ENCODE measurements around the gene FUT1. TPM values are rescaled to one million over a fixed set of nuclear protein-coding genes. Genes with fewer than 3 reads are reported as not detected.

FUT1 gene
- total and polyA plus RNA-seq, 7 experiments from 2014 or later = 0.17 TPM; not detected in 6

GRCh38 chr19:48716562-48717291 lies 35.7 kb downstream of the FUT1 start:
- Histone ChIP-seq H3K27ac (ENCODE audit: low read depth, low read length) (no peak overlapping the region), H3K27me3 (ENCODE audit: control insufficient read depth in 2 of 2, insufficient read depth in 2 of 2, low read length in 2 of 2) (no peaks in the 10 kb centered on the region), H3K4me3 (ENCODE audit: low read length) (no peak overlapping the region), H3K9me3 (ENCODE audit: control insufficient read depth in 2 of 3, low read length in 3 of 3) (no peaks in the 10 kb centered on the region), H3K4me1 (ENCODE audit: control insufficient read depth in 2 of 2, insufficient read depth in 2 of 2, low read length in 2 of 2) (peaks cover 17% of the 10 kb centered on the region in 2 donors), H3K36me3 (ENCODE audit: control insufficient read depth in 2 of 3, insufficient read depth in 3 of 3, low read length in 3 of 3) (peaks cover 0 to 4% (median 0%) of the 10 kb centered on the region in 3 experiments)
- ATAC-seq (no peak), DNase-seq (no peak)
- peak overlapping the region in 4 of 9 donors; percentile 32 to 82 (median 64) for H3K27ac Mint-ChIP-seq
- ChIA-PET POLR2A (interaction anchor here (3.8 kb wide), 1 partner anchor 9 kb away, joined by 21 read pairs; no protein-coding TSS in a partner anchor), CTCF (interaction anchor here (0.8 kb wide), 1 partner anchor 31 kb away, joined by 3 read pairs; no protein-coding TSS in a partner anchor)
- H3K36me3 Mint-ChIP-seq = peaks cover 0 to 2% (median 0%) of the 10 kb centered on the region in 5 donors
- H3K9me3 Mint-ChIP-seq = no peaks in the 10 kb centered on the region
- H3K4me1 Mint-ChIP-seq = peaks cover 19 to 35% (median 28%) of the 10 kb centered on the region in 7 donors
- no peaks in the 10 kb centered on the region for H3K27me3 Mint-ChIP-seq
- peak overlapping the region in 6 of 10 donors; percentile 4 to 60 (median 34) for H3K4me3 Mint-ChIP-seq
- intact Hi-C loops (cut with micrococcal nuclease) = no loop called here

DNA sequence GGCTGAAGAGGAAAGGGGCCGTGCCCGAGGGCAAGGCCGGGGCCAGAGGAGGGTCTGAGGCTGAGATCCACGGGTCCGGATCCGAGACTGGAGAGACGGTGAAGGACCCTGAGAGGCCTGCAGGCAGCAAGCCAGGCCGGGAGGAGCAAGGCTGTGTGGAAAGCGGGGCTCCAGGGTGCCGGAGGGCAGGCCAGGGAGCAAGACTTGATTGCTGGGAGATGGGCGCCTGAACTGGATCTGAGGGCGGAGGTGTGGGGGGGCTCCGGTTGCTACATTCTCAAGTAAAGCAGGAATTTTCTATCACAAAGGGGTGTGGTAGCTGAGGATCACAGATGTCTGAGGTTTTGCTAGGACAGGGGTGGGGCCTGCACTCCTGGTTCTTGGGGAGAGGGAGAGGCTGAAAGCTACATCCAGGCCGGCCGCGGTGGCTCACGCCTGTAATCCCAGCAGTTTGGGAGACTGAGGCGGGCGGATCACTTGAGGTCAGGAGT lies 36.7 kb downstream of the FUT1 start:
- Histone ChIP-seq H3K4me3 (ENCODE audit: low read length) (no peak overlapping the region), H3K4me1 (ENCODE audit: control insufficient read depth in 2 of 2, insufficient read depth in 2 of 2, low read length in 2 of 2) (peaks cover 11 to 12% of the 10 kb centered on the region in 2 donors), H3K27me3 (ENCODE audit: control insufficient read depth in 2 of 2, insufficient read depth in 2 of 2, low read length in 2 of 2) (no peaks in the 10 kb centered on the region), H3K9me3 (ENCODE audit: control insufficient read depth in 2 of 3, low read length in 3 of 3) (no peaks in the 10 kb centered on the region), H3K27ac (ENCODE audit: low read depth, low read length) (no peak overlapping the region), H3K36me3 (ENCODE audit: control insufficient read depth in 2 of 3, insufficient read depth in 3 of 3, low read length in 3 of 3) (peaks cover 0 to 4% (median 0%) of the 10 kb centered on the region in 3 experiments)
- peaks cover 0 to 8% (median 0%) of the 10 kb centered on the region in 5 donors for H3K36me3 Mint-ChIP-seq
- POLR2A ChIA-PET = interaction anchor here (3.8 kb wide), 1 partner anchor 10 kb away, joined by 21 read pairs; no protein-coding TSS in a partner anchor
- H3K27ac Mint-ChIP-seq = peak overlapping the region in 1 of 9 donors; percentile 88
- H3K4me3 Mint-ChIP-seq = peak overlapping the region in 7 of 10 donors; percentile 21 to 88 (median 47)
- ATAC-seq (no peak), DNase-seq (no peak)
- CTCF ChIA-PET = no interaction called here
- intact Hi-C loops (cut with micrococcal nuclease) = loop anchor here (2.0 kb wide), 2 partner anchors 223 to 247 kb away; partner anchors contain the start of gene CYTH2 (in 1 of the 2)
- peaks cover 13 to 28% (median 23%) of the 10 kb centered on the region in 7 donors for H3K4me1 Mint-ChIP-seq
- peaks cover 0 to 2% (median 0%) of the 10 kb centered on the region in 11 donors for H3K9me3 Mint-ChIP-seq
- no peaks in the 10 kb centered on the region for H3K27me3 Mint-ChIP-seq

DNA sequence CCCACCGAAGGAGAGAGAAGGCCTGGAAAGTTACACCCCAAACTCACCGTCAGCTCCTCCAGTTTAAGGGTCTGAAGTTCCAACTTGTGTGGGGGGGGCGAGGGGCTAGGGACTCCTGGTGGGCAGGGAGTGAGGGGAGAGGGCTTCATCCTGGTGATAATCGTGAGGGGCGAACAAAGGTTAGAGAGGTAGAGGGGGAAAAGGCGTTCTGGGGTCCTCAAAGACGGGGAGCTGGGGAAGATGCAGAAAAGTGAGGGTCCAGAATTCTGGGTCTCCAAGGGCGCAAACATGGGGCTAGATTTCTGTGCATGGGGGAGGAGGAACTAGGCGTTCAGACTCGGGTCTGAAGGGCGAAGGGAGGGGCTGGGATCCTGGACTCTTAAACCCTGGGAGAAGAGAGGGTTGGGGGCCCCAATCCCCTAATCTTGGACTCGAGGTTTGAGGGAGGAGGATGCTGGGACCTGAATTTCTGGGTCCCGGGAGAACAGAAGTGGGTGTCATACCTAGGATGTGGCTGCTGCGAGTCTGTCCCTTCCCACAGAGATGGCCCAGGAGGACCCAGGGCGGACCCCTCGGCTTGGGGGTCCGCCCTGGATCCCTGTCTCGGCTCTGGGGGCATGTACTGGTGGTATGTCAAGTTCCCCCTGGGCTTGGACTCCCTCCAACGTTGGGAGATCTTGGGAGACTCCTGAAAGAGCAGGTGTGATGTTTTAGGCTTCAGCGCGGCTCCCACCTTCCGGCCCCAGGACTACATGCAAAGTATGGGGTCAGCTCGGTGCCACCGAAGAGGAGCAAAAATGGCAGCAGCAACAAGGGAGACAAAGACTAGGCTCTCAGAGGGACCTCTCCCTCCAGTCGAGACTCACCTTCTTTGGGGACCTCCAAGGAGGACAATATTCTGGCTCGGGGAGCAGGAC lies 37.4 kb downstream of the FUT1 start:
- intact Hi-C loops (cut with micrococcal nuclease) = loop anchor here (1.0 to 5.0 kb wide), 13 partner anchors 10 to 370 kb away; partner anchors contain the start of genes DBP (in 2 of the 2), GYS1 (in 2 of the 2), RUVBL2 (in 2 of the 2) and CA11 (in 1 of the 2)
- CTCF ChIA-PET = interaction anchor here (1.0 kb wide), 1 partner anchor 24 kb away, joined by 3 read pairs; no protein-coding TSS in a partner anchor
- DNase-seq = no peak

GRCh38 chr19:48713864-48714755 lies 38.3 kb downstream of the FUT1 start:
- DNase-seq = peak; percentile 92 to 97 (median 97)
- intact Hi-C loops (cut with micrococcal nuclease) = loop anchor here (1.0 to 5.0 kb wide), 13 partner anchors 11 to 371 kb away; partner anchors contain the start of genes DBP (in 2 of the 2), GYS1 (in 2 of the 2), RUVBL2 (in 2 of the 2) and CA11 (in 1 of the 2)

More for the DNA sequence above, 37.4 kb downstream of the FUT1 start:
- Mint-ChIP-seq H3K4me1 (peaks cover 9 to 24% (median 20%) of the 10 kb centered on the region in 7 donors), H3K27ac (peak overlapping the region in 8 of 9 donors; percentile 26 to 87 (median 70)), H3K4me3 (peak overlapping the region; percentile 75 to 91 (median 86)), H3K36me3 (peaks cover 0 to 8% (median 0%) of the 10 kb centered on the region in 5 donors), H3K9me3 (peaks cover 0 to 2% (median 0%) of the 10 kb centered on the region in 11 donors), H3K27me3 (no peaks in the 10 kb centered on the region)
- POLR2A ChIA-PET = interaction anchor here (0.9 to 3.8 kb wide), 6 partner anchors 10 to 251 kb away, joined by 3 to 21 read pairs (median 3); partner anchors contain the start of genes CA11, RPL18 and SPHK2
- Histone ChIP-seq H3K9me3 (ENCODE audit: control insufficient read depth in 2 of 3, low read length in 3 of 3) (no peaks in the 10 kb centered on the region), H3K36me3 (ENCODE audit: control insufficient read depth in 2 of 3, insufficient read depth in 3 of 3, low read length in 3 of 3) (peaks cover 0 to 4% (median 0%) of the 10 kb centered on the region in 3 experiments), H3K4me3 (ENCODE audit: low read length) (peak overlapping the region; percentile 95), H3K27me3 (ENCODE audit: control insufficient read depth in 2 of 2, insufficient read depth in 2 of 2, low read length in 2 of 2) (no peaks in the 10 kb centered on the region), H3K4me1 (ENCODE audit: control insufficient read depth in 2 of 2, insufficient read depth in 2 of 2, low read length in 2 of 2) (peaks cover 11 to 12% of the 10 kb centered on the region in 2 donors), H3K27ac (ENCODE audit: low read depth, low read length) (peak overlapping the region; percentile 79)
- no peak for ATAC-seq

More at GRCh38 chr19:48713864-48714755, 38.3 kb downstream of the FUT1 start:
- H3K36me3 ChIP-seq (ENCODE audit: control insufficient read depth in 2 of 3, insufficient read depth in 3 of 3, low read length in 3 of 3) = peaks cover 0 to 4% (median 0%) of the 10 kb centered on the region in 3 experiments
- peak overlapping the region; percentile 95 for H3K4me3 ChIP-seq (ENCODE audit: low read length)
- CTCF ChIA-PET = interaction anchor here (1.0 to 2.0 kb wide), 2 partner anchors 25 to 69 kb away, joined by 3 to 5 read pairs; partner anchors contain the start of gene CA11
- H3K9me3 Mint-ChIP-seq = peaks cover 0 to 2% (median 0%) of the 10 kb centered on the region in 11 donors
- H3K27ac ChIP-seq (ENCODE audit: low read depth, low read length) = peak overlapping the region; percentile 79
- H3K27ac Mint-ChIP-seq = peak overlapping the region; percentile 16 to 90 (median 81)
- peak overlapping the region; percentile 82 to 92 (median 88) for H3K4me3 Mint-ChIP-seq
- H3K36me3 Mint-ChIP-seq = peaks cover 0 to 11% (median 0%) of the 10 kb centered on the region in 5 donors
- no peaks in the 10 kb centered on the region for H3K27me3 Mint-ChIP-seq
- ATAC-seq = peak; percentile 96
- H3K4me1 ChIP-seq (ENCODE audit: control insufficient read depth in 2 of 2, insufficient read depth in 2 of 2, low read length in 2 of 2) = peaks cover 11 to 12% of the 10 kb centered on the region in 2 donors
- H3K9me3 ChIP-seq (ENCODE audit: control insufficient read depth in 2 of 3, low read length in 3 of 3) = no peaks in the 10 kb centered on the region
- H3K4me1 Mint-ChIP-seq = peaks cover 9 to 24% (median 20%) of the 10 kb centered on the region in 7 donors
- POLR2A ChIA-PET = interaction anchor here (0.6 to 3.8 kb wide), 8 partner anchors 11 to 251 kb away, joined by 3 to 21 read pairs (median 3); partner anchors contain the start of genes CA11, RPL18 and SPHK2
- H3K27me3 ChIP-seq (ENCODE audit: control insufficient read depth in 2 of 2, insufficient read depth in 2 of 2, low read length in 2 of 2) = no peaks in the 10 kb centered on the region

Measured in naive thymus-derived CD4-positive, alpha-beta T cell (primary cell).